GM06990 (cell line): ENCODE data around the gene KATNB1.

Source experiments
- DNase-seq: peaks from one replicate; pipeline ENCODE4 v3.0.0-alpha.2; 2011; ENCODE audit not compliant: insufficient read length; ENCODE audit errors: extremely low read depth
- H3K27me3 ChIP-seq: replicated peaks from 2 replicates; pipeline ENCODE4 v1.6.0; 2011; ENCODE audit warnings: low read length; ENCODE audit not compliant: control insufficient read depth, insufficient read depth
- H3K36me3 ChIP-seq: 2 replicates; pipeline ENCODE4 v1.5.1; 2011; ENCODE audit warnings: low read length; ENCODE audit not compliant: control insufficient read depth, insufficient read depth
- H3K4me3 ChIP-seq: replicated peaks from 2 replicates; pipeline ENCODE4 v1.5.1; 2011; ENCODE audit warnings: low read depth, mild to moderate bottlenecking, control low read depth, low read length
- CTCF ChIP-seq: IDR thresholded peaks from 2 replicates; pipeline ENCODE4 v1.5.1; 2011; ENCODE audit warnings: low read length, control low read depth, mild to moderate bottlenecking, inconsistent platforms; ENCODE audit not compliant: insufficient read depth, poor library complexity, severe bottlenecking

The KATNB1 gene

GRCh38 chr16:57797526-57798266 lies 62.1 kb downstream of the KATNB1 start:
- no peak overlapping the region for H3K4me3 ChIP-seq

GRCh38 chr16:57798267-57798810 lies 62.8 kb downstream of the KATNB1 start:
- no peak for DNase-seq
- Histone ChIP-seq H3K27me3 (peaks cover 5% of the 10 kb centered on the region; the same call in 1 of the 2 replicates), H3K4me3 (no peak overlapping the region), H3K36me3 (no peaks in the 10 kb centered on the region)
- TF ChIP-seq CTCF = no peak

More at GRCh38 chr16:57797526-57798266, 62.1 kb downstream of the KATNB1 start:
- Histone ChIP-seq H3K36me3 (no peaks in the 10 kb centered on the region), H3K27me3 (peaks cover 5% of the 10 kb centered on the region; the same call in 1 of the 2 replicates)
- no peak for TF ChIP-seq CTCF
- DNase-seq = no peak

GRCh38 chr16:57798953-57799599 lies 63.5 kb downstream of the KATNB1 start:
- H3K36me3 ChIP-seq = no peaks in the 10 kb centered on the region
- no peak for TF ChIP-seq CTCF
- no peak overlapping the region for H3K4me3 ChIP-seq
- H3K27me3 ChIP-seq = peaks cover 5% of the 10 kb centered on the region; the same call in 1 of the 2 replicates
- DNase-seq = no peak

- Histone ChIP-seq H3K36me3 (no peaks in the 10 kb centered on the region), H3K27me3 (peaks cover 5% of the 10 kb centered on the region; the same call in 1 of the 2 replicates), H3K4me3 (no peak overlapping the region)
- DNase-seq = no peak
- TF ChIP-seq CTCF = no peak
These were observed 64.1 kb downstream of the KATNB1 start for GRCh38 chr16:57799600-57800199.

- Histone ChIP-seq H3K27me3 (peaks cover 5% of the 10 kb centered on the region; the same call in 1 of the 2 replicates), H3K4me3 (no peak overlapping the region), H3K36me3 (no peaks in the 10 kb centered on the region)
- no peak for DNase-seq
- no peak for TF ChIP-seq CTCF
These were observed 64.9 kb downstream of the KATNB1 start for GRCh38 chr16:57800200-57801097.
